NCI-H2227 (cell line): ENCODE results near the gene PDCL3.

Source experiments
- DNase-seq: peaks from one replicate; lab custom pipeline; 2025; ENCODE audit not compliant: unreplicated experiment; lab: John Stamatoyannopoulos, UW

Gene PDCL3

GRCh38 chr2:100562613-100563406 is at the start of gene PDCL3:
Gene PDCL3 (plus strand): TSS chr2:100562993. CDS start chr2:100563068, 75 bp downstream.
- DNase-seq, result peak; percentile 98

- DNase-seq, result no peak
Measured at GRCh38 chr2:100513650-100514049, 49.1 kb upstream of the PDCL3 start.

GRCh38 chr2:100517556-100517955 is 45.2 kb upstream of the PDCL3 start:
- no peak for DNase-seq

- no peak for DNase-seq
Measured at GRCh38 chr2:100518801-100519200, 44.0 kb upstream of the PDCL3 start.

DNA sequence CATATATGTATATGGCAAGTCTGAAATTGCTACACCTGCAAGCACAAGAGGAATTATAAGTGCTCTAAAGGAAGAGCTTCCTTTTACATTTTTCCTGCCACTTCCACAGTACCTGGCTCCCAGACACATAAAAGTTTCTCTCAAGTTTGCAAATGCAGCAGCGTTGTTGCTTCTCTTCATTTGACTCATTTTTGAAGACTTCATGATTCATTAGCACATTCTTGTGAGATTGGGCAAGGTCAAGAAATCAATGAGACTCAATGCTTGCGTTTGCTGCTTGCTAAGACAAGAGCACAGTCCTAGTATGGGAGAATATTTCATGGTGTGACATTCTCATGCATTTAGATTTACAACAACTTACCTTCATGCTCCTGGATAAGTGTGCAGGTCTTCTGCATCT is 42.6 kb upstream of the PDCL3 start:
- no peak for DNase-seq

DNA sequence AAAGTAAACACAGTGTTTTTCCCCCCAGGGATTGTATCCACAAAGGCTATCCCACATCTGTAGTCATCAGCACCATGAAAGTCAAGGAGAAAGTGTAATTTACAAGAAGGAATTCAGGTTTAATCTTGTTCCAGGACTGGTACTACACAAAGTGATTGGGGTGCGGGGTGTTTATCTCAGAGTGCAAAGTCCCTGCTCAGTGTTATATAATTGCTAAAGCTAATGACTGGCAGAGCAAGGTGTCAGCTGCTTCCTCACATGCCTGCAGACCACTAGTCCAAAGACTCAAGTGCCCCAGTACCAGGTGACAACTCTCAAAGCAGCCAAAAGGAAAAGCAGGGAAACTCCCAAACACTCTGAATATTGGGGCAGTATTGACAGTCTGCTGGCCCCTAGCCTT is 40.4 kb upstream of the PDCL3 start:
- no peak for DNase-seq

- no peak for DNase-seq
Measured at GRCh38 chr2:100524331-100524730, 38.5 kb upstream of the PDCL3 start.

- DNase-seq, result no peak
Measured at GRCh38 chr2:100526868-100527267, 35.9 kb upstream of the PDCL3 start.

DNA sequence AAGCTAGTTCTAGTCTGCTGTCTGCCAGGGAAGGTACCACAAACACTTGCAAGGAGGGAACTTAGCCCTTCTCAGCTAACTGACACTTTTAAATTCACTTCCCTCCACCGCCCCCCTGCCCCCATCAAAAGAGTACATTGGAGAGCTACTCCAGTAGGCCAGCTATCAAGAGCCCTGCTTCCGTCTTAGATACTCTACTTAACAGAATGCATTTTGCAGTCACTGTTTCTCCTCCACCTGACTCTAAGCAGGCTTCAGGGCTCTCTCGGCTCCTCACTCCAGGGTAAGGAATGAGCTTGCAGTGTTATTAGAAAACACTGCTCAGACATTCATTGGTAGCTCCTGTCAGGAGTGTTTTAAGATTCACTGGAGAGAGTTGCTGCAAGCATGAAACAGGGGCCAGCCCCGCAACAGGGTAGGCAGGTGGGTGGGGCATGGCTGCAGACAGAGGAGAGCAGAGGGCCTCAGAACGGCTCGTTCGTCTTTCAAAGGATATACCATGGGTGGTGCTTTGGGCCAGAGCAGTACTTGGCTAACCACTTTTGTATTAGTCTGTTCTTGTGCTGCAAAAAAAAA is 35.3 kb upstream of the PDCL3 start:
- no peak for DNase-seq

GRCh38 chr2:100529176-100529575 is 33.6 kb upstream of the PDCL3 start:
- no peak for DNase-seq

- no peak for DNase-seq
Measured at GRCh38 chr2:100529900-100530299, 32.9 kb upstream of the PDCL3 start.

DNA sequence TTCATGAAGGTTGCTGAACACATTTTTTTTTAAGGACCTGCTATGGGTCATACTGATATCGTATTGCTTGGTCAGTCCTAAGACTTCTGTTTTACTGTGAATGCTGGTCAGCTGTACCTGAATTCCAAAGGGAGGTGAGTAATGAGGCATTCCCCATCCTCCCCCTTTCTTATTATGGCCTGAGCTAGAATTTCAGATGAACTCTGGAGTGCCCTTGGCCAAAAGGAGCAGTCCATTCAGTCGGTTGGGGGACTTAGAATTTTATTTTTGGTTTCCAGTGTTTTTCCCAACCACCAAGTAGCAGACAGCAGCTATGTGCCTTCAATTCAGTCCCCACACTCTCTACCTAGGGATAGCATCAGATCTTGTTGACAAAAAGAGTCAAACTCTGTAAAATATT is 26.9 kb upstream of the PDCL3 start:
- no peak for DNase-seq

DNA sequence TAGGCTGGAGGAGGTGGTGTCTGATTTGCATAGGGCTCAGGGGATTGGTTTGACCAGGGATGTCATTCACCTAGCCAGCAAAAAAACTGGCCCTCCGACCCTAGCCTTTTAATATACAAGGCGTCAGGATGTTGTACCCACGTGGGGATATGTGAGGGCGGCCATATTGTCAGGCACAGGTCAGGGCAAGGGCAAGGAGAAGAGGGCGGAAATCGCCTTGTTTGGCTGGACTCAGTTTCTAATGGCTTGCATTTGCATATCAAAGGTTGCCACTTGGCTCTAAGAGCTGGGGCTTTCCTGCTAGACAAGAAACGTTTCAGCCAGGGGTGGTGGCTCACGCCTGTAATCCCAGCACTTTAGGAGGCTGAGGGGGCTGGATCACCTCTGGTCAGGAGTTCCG is 24.9 kb upstream of the PDCL3 start:
- DNase-seq, result no peak

DNA sequence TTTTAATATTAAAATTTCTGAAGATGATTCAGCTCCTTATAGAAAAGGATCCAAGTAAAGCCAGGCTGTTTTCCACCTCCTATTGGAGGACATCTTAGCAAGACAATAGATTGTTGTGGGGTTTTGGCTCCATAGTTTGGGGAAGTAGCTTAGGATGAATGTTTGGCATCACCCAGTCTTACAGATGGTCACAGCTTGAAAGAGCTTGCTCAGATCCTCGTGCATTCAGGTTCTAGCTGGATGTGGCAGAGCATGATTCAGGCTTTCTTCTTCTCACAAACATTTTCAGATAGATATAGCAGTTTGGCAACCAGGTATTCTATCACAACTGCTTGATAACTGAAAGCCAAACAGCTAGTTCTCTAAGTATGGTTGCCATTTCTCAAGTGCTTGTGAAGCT is 23.6 kb upstream of the PDCL3 start:
- DNase-seq, result no peak

- no peak for DNase-seq
Measured at GRCh38 chr2:100541404-100541803, 21.4 kb upstream of the PDCL3 start.

DNA sequence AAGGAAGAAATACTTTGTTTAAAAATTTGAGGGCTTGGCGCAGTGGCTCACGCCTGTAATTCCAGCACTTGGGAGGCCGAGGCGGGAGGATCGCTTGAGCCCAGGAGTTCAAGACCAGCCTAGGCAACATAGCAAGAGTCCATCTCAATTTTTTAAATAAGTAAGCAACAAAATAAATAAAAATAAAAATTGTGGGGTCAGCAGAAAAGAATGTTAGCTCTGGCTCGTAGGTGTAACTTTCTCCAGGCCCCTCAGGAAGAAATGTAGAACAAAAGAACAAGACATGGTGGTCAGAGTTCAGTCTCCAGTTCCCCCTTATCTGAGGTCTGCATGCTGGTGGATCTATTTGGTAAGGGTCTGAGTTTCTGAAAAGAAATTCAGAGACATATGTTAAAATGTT is 20.4 kb upstream of the PDCL3 start:
- no peak for DNase-seq

DNA sequence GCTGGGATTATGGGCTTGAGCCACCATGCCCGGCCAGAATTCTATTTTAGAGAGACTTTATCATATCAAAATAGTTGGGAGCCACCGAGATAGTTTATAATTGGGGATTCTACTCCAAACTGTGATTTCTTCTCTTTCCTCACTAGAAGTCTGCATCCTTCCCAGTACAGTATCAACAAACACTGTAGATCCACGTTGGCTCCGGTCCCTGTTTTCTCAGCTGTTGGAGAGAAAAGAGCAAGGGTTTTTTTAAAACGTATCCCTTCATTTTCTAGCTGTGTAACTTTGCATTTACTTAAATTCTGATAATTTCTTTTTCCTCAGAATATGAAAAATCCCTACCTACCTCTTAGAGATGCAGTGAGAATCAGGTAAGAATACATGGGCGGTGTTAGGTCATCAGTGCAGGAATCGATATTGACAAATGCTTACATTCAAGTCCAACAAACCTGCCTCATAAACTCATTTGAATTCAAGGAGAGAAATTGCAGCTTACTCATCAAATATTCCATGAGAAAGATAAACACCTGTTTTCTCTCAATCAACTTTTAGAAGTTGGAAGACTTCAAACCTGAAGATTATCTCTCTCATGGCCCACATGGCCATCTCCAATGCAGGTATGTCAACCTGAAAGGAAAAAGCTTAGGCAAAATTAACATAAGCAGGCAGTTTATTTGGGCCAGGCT is 17.7 kb upstream of the PDCL3 start:
- no peak for DNase-seq

- DNase-seq, result no peak
Measured at GRCh38 chr2:100546469-100546868, 16.3 kb upstream of the PDCL3 start.

- DNase-seq, result no peak
Measured at GRCh38 chr2:100548771-100549170, 14.0 kb upstream of the PDCL3 start.

- no peak for DNase-seq
Measured at GRCh38 chr2:100551303-100551702, 11.5 kb upstream of the PDCL3 start.

GRCh38 chr2:100554798-100555407 is 7.9 kb upstream of the PDCL3 start:
- DNase-seq, result no peak

GRCh38 chr2:100556746-100557145 is 6.0 kb upstream of the PDCL3 start:
- no peak for DNase-seq
